ENCODE measurements around the gene INAFM1.
A peak's percentile ranks its signal among the peaks of the same experiment; 100 is the strongest.

The INAFM1 gene

DNA sequence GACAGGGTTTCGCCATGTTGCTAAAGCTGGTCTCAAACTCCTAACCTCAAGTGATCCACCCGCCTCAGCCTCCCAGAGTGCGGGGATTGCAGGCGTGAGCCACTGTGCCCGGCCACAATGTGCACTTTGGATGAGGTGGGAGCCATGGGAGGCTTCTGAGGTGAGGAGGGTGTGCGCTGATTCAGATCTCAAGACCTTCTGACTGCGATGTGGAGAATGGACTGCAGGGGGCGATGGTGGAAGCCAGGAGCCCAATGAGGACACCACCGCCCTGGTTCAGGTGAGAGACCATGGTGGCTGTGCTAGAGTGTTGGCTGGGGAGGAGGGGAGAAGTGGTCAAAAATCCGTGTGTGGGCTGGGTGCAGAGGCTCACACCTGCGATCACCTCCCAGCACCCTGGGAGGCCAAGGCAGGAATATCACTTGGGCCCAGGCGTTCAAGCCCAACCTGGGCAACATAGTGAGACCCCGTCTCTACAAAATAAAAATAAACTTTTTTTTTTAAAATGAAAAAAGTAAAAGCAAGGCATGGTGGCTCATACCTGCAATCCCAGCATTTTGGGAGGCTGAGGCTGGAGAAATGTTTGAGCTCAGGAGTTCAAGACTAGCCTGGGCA lies 5.6 kb downstream of the INAFM1 start:
- no peak overlapping the region for H3K4me2 ChIP-seq (ENCODE audit: low read length)
- H3K9me2 ChIP-seq (replicated peaks; ENCODE audit: control insufficient read depth, low read length) = no peaks in the 10 kb centered on the region
- H3K4me1 ChIP-seq (ENCODE audit: control insufficient read depth, low read length) = peaks cover 53% of the 10 kb centered on the region
- H3F3A ChIP-seq (ENCODE audit: control insufficient read depth, insufficient read depth) = peaks cover 9% of the 10 kb centered on the region
- no peaks in the 10 kb centered on the region for H3K27me3 ChIP-seq (ENCODE audit: control insufficient read depth, low read length)
- no peak overlapping the region for H3K27ac ChIP-seq (ENCODE audit: low read depth, low read length)
- H3K79me2 ChIP-seq (ENCODE audit: control insufficient read depth, low read length) = peaks cover 12% of the 10 kb centered on the region
- TF ChIP-seq, protein P1, sequence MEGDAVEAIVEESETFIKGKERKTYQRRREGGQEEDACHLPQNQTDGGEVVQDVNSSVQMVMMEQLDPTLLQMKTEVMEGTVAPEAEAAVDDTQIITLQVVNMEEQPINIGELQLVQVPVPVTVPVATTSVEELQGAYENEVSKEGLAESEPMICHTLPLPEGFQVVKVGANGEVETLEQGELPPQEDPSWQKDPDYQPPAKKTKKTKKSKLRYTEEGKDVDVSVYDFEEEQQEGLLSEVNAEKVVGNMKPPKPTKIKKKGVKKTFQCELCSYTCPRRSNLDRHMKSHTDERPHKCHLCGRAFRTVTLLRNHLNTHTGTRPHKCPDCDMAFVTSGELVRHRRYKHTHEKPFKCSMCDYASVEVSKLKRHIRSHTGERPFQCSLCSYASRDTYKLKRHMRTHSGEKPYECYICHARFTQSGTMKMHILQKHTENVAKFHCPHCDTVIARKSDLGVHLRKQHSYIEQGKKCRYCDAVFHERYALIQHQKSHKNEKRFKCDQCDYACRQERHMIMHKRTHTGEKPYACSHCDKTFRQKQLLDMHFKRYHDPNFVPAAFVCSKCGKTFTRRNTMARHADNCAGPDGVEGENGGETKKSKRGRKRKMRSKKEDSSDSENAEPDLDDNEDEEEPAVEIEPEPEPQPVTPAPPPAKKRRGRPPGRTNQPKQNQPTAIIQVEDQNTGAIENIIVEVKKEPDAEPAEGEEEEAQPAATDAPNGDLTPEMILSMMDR (IDR thresholded peaks at IDR 0.05; ENCODE audit: low read depth, low read length, poor library complexity, severe bottlenecking) = peak; percentile 72
- no peak for TF ChIP-seq EZH2phosphoT487 (IDR thresholded peaks at IDR 0.05; ENCODE audit: borderline replicate concordance, low read length)
- no peak overlapping the region for H3K4me3 ChIP-seq (ENCODE audit: low read length)
- H4K20me1 ChIP-seq (ENCODE audit: control insufficient read depth, insufficient read depth, low read depth, low read length) = no peaks in the 10 kb centered on the region; the same call in 1 of the 2 replicates
- H3K9me3 ChIP-seq (ENCODE audit: control insufficient read depth, insufficient read depth, low read length) = no peaks in the 10 kb centered on the region
- peaks cover 7% of the 10 kb centered on the region; the same call in 1 of the 2 replicates for H3K36me3 ChIP-seq (ENCODE audit: control insufficient read depth, low read length)

DNA sequence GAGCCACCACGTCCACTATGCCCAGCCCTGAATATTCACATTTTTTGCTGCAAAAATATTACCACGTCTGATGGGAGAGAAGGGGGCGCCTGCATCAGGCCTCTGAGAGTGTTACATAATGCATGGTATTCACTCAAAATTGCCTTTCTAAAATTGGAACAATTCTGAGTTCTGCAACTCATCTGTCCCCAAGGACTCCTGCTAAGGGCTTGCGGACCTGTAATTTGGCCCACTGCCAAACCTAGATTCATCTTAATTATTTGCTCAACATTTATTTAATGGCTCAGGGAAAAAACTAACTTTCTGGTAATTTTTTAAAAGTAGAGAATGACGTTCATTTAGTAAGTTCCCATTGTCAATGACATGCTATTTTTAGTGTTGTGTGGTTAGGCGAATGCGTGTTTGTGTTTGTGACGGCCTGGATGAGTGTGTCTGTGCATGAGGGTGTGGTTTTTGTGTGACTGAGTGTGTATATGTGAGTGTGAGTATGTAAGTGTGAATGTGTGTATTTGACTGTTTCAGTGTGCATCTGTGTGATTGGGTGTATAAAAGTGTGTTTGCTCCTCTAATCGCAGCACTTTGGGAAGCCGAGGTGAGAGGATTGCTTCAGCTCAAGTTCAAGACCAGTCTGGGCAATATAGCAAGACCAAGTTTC lies 8.8 kb downstream of the INAFM1 start:
- TF ChIP-seq EZH2phosphoT487 (IDR thresholded peaks at IDR 0.05; ENCODE audit: borderline replicate concordance, low read length) = no peak
- Histone ChIP-seq H3K9me2 (replicated peaks; ENCODE audit: control insufficient read depth, low read length) (no peaks in the 10 kb centered on the region), H3K4me1 (ENCODE audit: control insufficient read depth, low read length) (peaks cover 62% of the 10 kb centered on the region), H3K79me2 (ENCODE audit: control insufficient read depth, low read length) (no peaks in the 10 kb centered on the region), H3F3A (ENCODE audit: control insufficient read depth, insufficient read depth) (peaks cover 9% of the 10 kb centered on the region), H4K20me1 (ENCODE audit: control insufficient read depth, insufficient read depth, low read depth, low read length) (no peaks in the 10 kb centered on the region), H3K4me3 (ENCODE audit: low read length) (peak overlapping the region; percentile 27), H3K27me3 (ENCODE audit: control insufficient read depth, low read length) (no peaks in the 10 kb centered on the region), H3K36me3 (ENCODE audit: control insufficient read depth, low read length) (no peaks in the 10 kb centered on the region; the same call in 1 of the 2 replicates), H3K4me2 (ENCODE audit: low read length) (peak overlapping the region; percentile 52), H3K27ac (ENCODE audit: low read depth, low read length) (peak overlapping the region; percentile 64), H3K9me3 (ENCODE audit: control insufficient read depth, insufficient read depth, low read length) (no peaks in the 10 kb centered on the region)

DNA sequence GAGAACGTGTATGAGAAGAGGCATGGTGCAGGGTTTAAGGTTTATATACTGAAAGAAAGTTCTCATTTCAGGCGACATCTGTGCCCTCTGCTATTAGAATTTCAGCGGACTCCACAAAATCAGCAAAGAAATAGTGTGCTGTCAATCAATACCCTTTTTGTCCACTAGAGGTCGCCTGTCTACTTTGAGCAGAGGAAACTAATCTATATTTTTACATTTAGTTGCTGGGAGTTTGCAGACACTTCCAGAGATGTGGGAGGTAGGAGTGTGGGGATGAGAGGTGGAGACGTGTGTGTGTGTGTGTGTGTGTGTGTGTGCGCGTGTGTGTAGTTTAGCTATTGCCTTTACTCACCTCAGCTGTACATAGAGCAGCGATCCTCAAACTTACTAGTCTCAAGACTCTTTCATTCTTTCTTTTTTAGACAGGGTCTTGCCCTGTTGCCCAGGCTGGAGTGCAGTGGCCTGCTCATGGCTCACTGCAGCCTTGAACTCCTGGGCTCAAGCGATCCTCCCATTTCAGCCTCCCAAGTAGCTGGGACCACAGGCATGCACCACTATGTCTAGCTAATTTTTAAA lies 9.7 kb downstream of the INAFM1 start:
- TF ChIP-seq EZH2phosphoT487 (IDR thresholded peaks at IDR 0.05; ENCODE audit: borderline replicate concordance, low read length) = no peak
- TF ChIP-seq, protein P1 (IDR thresholded peaks at IDR 0.05; ENCODE audit: low read depth, low read length, poor library complexity, severe bottlenecking) = peak; percentile 90
- peaks cover 14% of the 10 kb centered on the region for H3F3A ChIP-seq (ENCODE audit: control insufficient read depth, insufficient read depth)

More for the DNA sequence above, 9.7 kb downstream of the INAFM1 start:
- Histone ChIP-seq H3K36me3 (ENCODE audit: control insufficient read depth, low read length) (peaks cover 6% of the 10 kb centered on the region; the same call in 1 of the 2 replicates), H3K79me2 (ENCODE audit: control insufficient read depth, low read length) (no peaks in the 10 kb centered on the region), H3K27ac (ENCODE audit: low read depth, low read length) (peak overlapping the region; percentile 64), H3K9me2 (replicated peaks; ENCODE audit: control insufficient read depth, low read length) (no peaks in the 10 kb centered on the region), H3K27me3 (ENCODE audit: control insufficient read depth, low read length) (no peaks in the 10 kb centered on the region), H3K4me1 (ENCODE audit: control insufficient read depth, low read length) (peaks cover 71% of the 10 kb centered on the region), H3K4me3 (ENCODE audit: low read length) (peak overlapping the region; percentile 27), H4K20me1 (ENCODE audit: control insufficient read depth, insufficient read depth, low read depth, low read length) (no peaks in the 10 kb centered on the region), H3K9me3 (ENCODE audit: control insufficient read depth, insufficient read depth, low read length) (peaks cover 8% of the 10 kb centered on the region), H3K4me2 (ENCODE audit: low read length) (peak overlapping the region; percentile 52)

Data from DOHH2 (cell line).